ENCODE results near the gene CRIP1.

Gene CRIP1

DNA sequence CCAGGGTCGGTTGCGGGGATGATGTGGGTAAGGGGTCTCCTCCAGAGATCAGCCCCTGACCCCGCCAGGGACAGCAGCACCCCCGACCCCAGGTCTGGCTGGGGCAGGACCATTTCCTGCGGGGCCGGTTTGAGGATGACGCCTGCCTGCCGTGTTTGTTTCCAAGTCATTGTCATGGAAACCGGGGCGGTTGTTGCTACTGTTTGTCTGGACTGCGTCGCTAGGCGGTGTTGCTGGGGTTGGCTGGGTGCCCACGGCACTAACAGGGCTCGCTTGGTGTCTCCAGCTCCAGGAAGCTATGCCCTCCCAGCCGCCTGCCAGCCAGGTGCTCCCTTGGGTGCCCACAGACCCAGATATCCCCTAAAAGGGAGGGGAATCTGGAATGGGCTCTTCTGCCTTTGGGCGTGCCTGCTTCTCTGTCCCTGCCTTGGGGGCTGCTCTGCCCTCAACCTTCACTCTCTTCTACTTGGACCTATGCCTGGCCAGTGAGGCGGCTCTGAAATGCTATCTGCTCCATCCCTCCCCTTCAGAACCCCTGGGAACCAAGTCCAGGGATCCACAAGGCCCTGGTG is 4.7 kb upstream of the CRIP1 start:
- DNase-seq = peak; percentile 98

DNA sequence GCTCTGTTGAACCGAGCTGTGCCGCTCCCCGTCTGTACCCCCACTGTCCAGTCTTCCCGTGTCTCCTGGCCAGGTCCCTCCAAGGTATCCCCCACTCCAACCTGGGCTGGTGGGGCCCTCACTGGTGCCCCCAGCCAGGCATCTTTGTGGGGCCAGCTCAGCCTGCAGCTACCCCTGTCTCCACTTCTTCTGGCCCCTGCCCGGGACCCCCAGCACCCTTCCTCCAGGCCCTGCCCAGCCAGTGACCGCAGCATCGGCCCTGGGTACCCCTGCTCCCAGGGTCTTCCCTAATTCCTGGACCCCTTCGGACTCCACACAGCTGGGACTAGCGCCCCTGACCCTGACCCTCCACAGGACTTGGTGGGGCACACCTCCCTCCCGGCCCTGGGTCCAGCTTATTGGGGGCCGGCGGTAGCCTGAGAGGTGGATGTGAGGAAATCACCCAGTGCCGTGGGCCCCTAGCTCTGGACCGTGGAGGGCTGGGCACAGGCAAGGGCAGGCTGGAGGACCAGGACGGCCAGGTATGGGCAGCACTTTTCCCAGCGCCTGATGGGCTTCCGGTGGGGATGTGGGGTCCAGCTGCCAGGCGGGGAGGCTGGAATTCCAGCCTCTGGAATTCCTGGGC is 4.1 kb upstream of the CRIP1 start:
- Histone ChIP-seq H2BK5ac (ENCODE audit: low read length) (no peak overlapping the region), H3K4me3 (ENCODE audit: low read length) (no peak overlapping the region), H3K36me3 (ENCODE audit: control insufficient read depth, insufficient read depth, low read length) (no peaks in the 10 kb centered on the region), H3K79me2 (ENCODE audit: control insufficient read depth, insufficient read depth, low read length) (no peaks in the 10 kb centered on the region), H3K4me1 (ENCODE audit: control insufficient read depth, low read depth, low read length) (peaks cover 5% of the 10 kb centered on the region), H3K9ac (ENCODE audit: low read length) (no peak overlapping the region), H3K18ac (ENCODE audit: low read length) (no peak overlapping the region), H3K23ac (ENCODE audit: low read length) (no peak overlapping the region), H3K4ac (ENCODE audit: low read depth, low read length) (no peak overlapping the region), H4K8ac (ENCODE audit: low read depth, low read length) (no peak overlapping the region), H2BK15ac (replicated peaks; ENCODE audit: low read depth) (no peak overlapping the region), H3K4me2 (ENCODE audit: low read length) (no peak overlapping the region), H2AK5ac (ENCODE audit: low read length) (no peak overlapping the region), H3K56ac (ENCODE audit: low read length) (no peak overlapping the region), H3K79me1 (ENCODE audit: low read length) (no peaks in the 10 kb centered on the region), H3K27me3 (ENCODE audit: insufficient read depth, low read length, poor library complexity) (peaks cover 8% of the 10 kb centered on the region), H3K27ac (ENCODE audit: low read depth, low read length) (no peak overlapping the region), H4K5ac (ENCODE audit: low read length) (no peak overlapping the region), H2BK120ac (ENCODE audit: low read depth, low read length) (no peak overlapping the region)
- WGBS (ENCODE audit: extremely low coverage, insufficient coverage, low lambda C conversion rate) = no CpG with 5 or more reads among the region's 18 CpGs
- no peak for DNase-seq

More for the DNA sequence above, 4.7 kb upstream of the CRIP1 start:
- Histone ChIP-seq H2BK15ac (replicated peaks; ENCODE audit: low read depth) (no peak overlapping the region), H4K8ac (ENCODE audit: low read depth, low read length) (no peak overlapping the region), H3K18ac (ENCODE audit: low read length) (no peak overlapping the region), H2BK5ac (ENCODE audit: low read length) (no peak overlapping the region), H3K4ac (ENCODE audit: low read depth, low read length) (no peak overlapping the region), H2BK120ac (ENCODE audit: low read depth, low read length) (no peak overlapping the region), H3K4me2 (ENCODE audit: low read length) (peak overlapping the region; percentile 4), H3K79me1 (ENCODE audit: low read length) (no peaks in the 10 kb centered on the region), H2AK5ac (ENCODE audit: low read length) (no peak overlapping the region), H3K79me2 (ENCODE audit: control insufficient read depth, insufficient read depth, low read length) (no peaks in the 10 kb centered on the region), H3K9ac (ENCODE audit: low read length) (no peak overlapping the region), H3K27ac (ENCODE audit: low read depth, low read length) (no peak overlapping the region), H3K56ac (ENCODE audit: low read length) (no peak overlapping the region), H3K4me1 (ENCODE audit: control insufficient read depth, low read depth, low read length) (peaks cover 5% of the 10 kb centered on the region), H4K5ac (ENCODE audit: low read length) (no peak overlapping the region), H3K36me3 (ENCODE audit: control insufficient read depth, insufficient read depth, low read length) (no peaks in the 10 kb centered on the region), H3K23ac (ENCODE audit: low read length) (no peak overlapping the region), H3K27me3 (ENCODE audit: insufficient read depth, low read length, poor library complexity) (peaks cover 7% of the 10 kb centered on the region), H3K4me3 (ENCODE audit: low read length) (no peak overlapping the region)
- WGBS (ENCODE audit: extremely low coverage, insufficient coverage, low lambda C conversion rate) = no CpG with 5 or more reads among the region's 18 CpGs

DNA sequence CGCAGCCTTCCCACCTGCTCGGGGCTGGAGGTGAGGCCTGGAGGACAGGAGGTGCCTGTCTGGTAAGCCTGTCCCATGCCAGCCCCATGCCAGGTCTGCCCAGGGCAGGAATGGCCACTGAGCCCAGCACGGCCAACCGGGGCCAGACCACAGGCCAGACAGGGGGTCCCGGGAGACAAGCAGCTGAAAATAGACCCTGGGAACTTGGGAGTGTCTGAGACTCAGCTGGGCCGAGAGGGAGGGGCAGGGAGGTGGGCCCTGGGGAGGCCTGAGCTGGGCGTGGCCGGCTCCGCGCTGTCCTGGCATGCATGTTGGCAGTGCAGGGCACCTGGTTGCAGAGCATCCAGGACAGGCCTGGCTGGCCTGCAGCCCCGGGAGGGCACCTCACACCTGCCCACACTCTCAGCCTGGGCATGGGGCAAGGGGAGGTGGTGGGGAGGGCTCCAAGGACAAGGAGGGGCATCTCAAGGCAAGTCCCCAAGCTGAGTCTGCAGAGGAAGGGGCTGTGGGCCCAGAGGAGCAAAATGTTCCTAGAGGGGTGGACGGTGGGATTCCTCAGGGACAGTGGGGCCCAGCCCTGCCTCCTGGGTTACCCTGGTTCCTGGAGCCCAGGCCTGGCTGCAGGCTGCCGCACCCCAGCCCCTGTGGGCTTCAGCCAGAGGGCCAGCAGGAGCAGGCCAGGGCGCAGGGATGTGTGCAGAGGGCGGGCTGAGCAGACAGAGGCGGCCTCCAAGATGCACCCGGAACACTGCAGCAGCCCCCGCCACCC is 3.2 kb upstream of the CRIP1 start:
- DNase-seq = no peak
- Histone ChIP-seq H3K4ac (ENCODE audit: low read depth, low read length) (no peak overlapping the region), H3K79me2 (ENCODE audit: control insufficient read depth, insufficient read depth, low read length) (no peaks in the 10 kb centered on the region), H2BK5ac (ENCODE audit: low read length) (no peak overlapping the region), H2BK15ac (replicated peaks; ENCODE audit: low read depth) (no peak overlapping the region), H3K23ac (ENCODE audit: low read length) (no peak overlapping the region), H4K8ac (ENCODE audit: low read depth, low read length) (no peak overlapping the region), H3K36me3 (ENCODE audit: control insufficient read depth, insufficient read depth, low read length) (no peaks in the 10 kb centered on the region), H3K9ac (ENCODE audit: low read length) (no peak overlapping the region), H2AK5ac (ENCODE audit: low read length) (no peak overlapping the region), H3K27me3 (ENCODE audit: insufficient read depth, low read length, poor library complexity) (peaks cover 8% of the 10 kb centered on the region), H3K18ac (ENCODE audit: low read length) (no peak overlapping the region), H3K56ac (ENCODE audit: low read length) (no peak overlapping the region), H2BK120ac (ENCODE audit: low read depth, low read length) (no peak overlapping the region), H3K4me3 (ENCODE audit: low read length) (no peak overlapping the region), H3K4me2 (ENCODE audit: low read length) (no peak overlapping the region), H3K27ac (ENCODE audit: low read depth, low read length) (no peak overlapping the region), H3K4me1 (ENCODE audit: control insufficient read depth, low read depth, low read length) (peaks cover 5% of the 10 kb centered on the region), H4K5ac (ENCODE audit: low read length) (no peak overlapping the region), H3K79me1 (ENCODE audit: low read length) (no peaks in the 10 kb centered on the region)
- WGBS (ENCODE audit: extremely low coverage, insufficient coverage, low lambda C conversion rate) = no CpG with 5 or more reads among the region's 18 CpGs

DNA sequence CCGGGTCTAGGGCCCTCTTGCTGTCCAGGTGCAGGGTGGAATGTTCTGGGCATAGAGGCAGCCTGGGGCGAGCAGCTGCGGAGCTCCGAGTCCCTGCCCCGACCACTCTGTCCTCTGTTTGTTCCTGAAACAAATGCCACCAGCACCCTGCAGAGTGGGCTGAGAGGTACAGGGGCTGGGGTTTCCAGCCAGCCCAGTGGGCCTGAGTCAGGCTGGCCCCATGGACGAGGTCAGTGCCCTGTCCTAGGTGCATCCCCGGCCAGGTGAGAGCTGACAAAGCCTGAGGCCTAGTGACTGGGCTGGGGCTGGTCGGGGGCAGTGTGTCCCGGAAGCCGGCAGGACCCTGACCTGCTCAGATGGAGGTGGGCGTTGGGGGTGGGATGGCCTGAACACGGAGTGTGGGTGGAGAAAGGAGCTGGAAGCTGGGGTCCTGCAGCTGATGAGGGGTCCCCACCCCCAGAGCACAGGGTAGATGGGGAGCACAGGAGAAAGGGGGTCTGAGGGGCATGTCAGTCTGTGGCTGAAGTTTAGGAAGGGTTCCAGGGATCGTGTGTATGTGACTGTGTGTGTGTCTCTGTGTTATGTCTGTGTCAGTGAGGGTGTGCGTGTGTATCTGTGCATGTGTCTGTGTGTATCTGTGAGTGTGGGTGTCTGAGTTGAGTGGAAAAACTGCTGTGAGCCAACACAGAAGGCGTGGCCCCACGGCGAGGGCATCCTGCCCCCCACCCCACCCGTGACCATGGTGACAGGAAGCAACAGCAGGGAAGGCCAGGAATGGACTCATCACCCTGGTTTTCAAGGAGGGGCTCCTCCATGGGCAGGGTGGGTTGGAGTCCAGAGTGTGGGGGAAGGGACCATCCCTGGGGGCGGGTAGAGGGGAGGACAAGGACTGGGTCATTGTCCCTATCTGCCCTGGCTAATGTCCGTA is 2.4 kb upstream of the CRIP1 start:
- Histone ChIP-seq H3K27me3 (ENCODE audit: insufficient read depth, low read length, poor library complexity) (peaks cover 8% of the 10 kb centered on the region), H2BK5ac (ENCODE audit: low read length) (no peak overlapping the region), H3K9ac (ENCODE audit: low read length) (no peak overlapping the region), H2BK120ac (ENCODE audit: low read depth, low read length) (no peak overlapping the region), H4K8ac (ENCODE audit: low read depth, low read length) (no peak overlapping the region), H3K4ac (ENCODE audit: low read depth, low read length) (no peak overlapping the region), H3K79me1 (ENCODE audit: low read length) (no peaks in the 10 kb centered on the region), H3K18ac (ENCODE audit: low read length) (no peak overlapping the region), H3K4me2 (ENCODE audit: low read length) (no peak overlapping the region), H3K4me3 (ENCODE audit: low read length) (no peak overlapping the region), H3K56ac (ENCODE audit: low read length) (no peak overlapping the region), H3K27ac (ENCODE audit: low read depth, low read length) (no peak overlapping the region), H3K23ac (ENCODE audit: low read length) (no peak overlapping the region), H2AK5ac (ENCODE audit: low read length) (no peak overlapping the region), H3K36me3 (ENCODE audit: control insufficient read depth, insufficient read depth, low read length) (no peaks in the 10 kb centered on the region), H3K79me2 (ENCODE audit: control insufficient read depth, insufficient read depth, low read length) (no peaks in the 10 kb centered on the region), H3K4me1 (ENCODE audit: control insufficient read depth, low read depth, low read length) (peaks cover 5% of the 10 kb centered on the region), H4K5ac (ENCODE audit: low read length) (no peak overlapping the region), H2BK15ac (replicated peaks; ENCODE audit: low read depth) (no peak overlapping the region)
- no peak for DNase-seq
- WGBS (ENCODE audit: extremely low coverage, insufficient coverage, low lambda C conversion rate) = no CpG with 5 or more reads among the region's 20 CpGs

DNA sequence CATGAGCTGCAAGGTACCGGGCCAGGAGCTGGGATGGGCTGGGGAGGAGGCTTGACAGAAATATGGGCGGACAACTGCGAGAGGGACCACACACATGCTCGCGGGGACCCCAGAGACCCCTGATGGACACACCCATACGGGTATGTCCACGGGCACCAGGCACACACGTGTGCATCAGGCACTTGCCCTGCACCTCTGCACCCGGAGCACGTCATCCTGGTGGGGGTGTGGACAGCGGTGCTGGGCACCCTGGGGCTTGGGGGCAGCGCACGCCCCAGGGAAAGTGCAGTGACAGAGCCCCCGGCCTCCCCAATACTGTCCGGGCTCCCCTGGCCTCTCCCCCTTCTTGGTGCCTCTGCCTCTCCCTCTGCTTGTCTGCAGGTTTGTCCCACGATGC is 1.7 kb upstream of the CRIP1 start:
- Histone ChIP-seq H3K56ac (ENCODE audit: low read length) (no peak overlapping the region), H3K79me1 (ENCODE audit: low read length) (no peaks in the 10 kb centered on the region), H3K27ac (ENCODE audit: low read depth, low read length) (no peak overlapping the region), H3K4me1 (ENCODE audit: control insufficient read depth, low read depth, low read length) (peaks cover 5% of the 10 kb centered on the region), H3K18ac (ENCODE audit: low read length) (no peak overlapping the region), H4K5ac (ENCODE audit: low read length) (no peak overlapping the region), H3K9ac (ENCODE audit: low read length) (no peak overlapping the region), H2BK15ac (replicated peaks; ENCODE audit: low read depth) (no peak overlapping the region), H2BK5ac (ENCODE audit: low read length) (no peak overlapping the region), H3K79me2 (ENCODE audit: control insufficient read depth, insufficient read depth, low read length) (no peaks in the 10 kb centered on the region), H4K8ac (ENCODE audit: low read depth, low read length) (no peak overlapping the region), H3K4me3 (ENCODE audit: low read length) (no peak overlapping the region), H3K4ac (ENCODE audit: low read depth, low read length) (no peak overlapping the region), H2AK5ac (ENCODE audit: low read length) (no peak overlapping the region), H3K4me2 (ENCODE audit: low read length) (no peak overlapping the region), H3K36me3 (ENCODE audit: control insufficient read depth, insufficient read depth, low read length) (no peaks in the 10 kb centered on the region), H2BK120ac (ENCODE audit: low read depth, low read length) (no peak overlapping the region), H3K27me3 (ENCODE audit: insufficient read depth, low read length, poor library complexity) (peaks cover 8% of the 10 kb centered on the region), H3K23ac (ENCODE audit: low read length) (no peak overlapping the region)
- no CpG with 5 or more reads among the region's 16 CpGs for WGBS (ENCODE audit: extremely low coverage, insufficient coverage, low lambda C conversion rate)
- DNase-seq = no peak
